Activated B cell treated with CpG ODN at 0.5 μM for 24 hours (primary cell): ENCODE data around the gene CPN2. TPM values are rescaled to one million over a fixed set of nuclear protein-coding genes. Genes with fewer than 3 reads are reported as not detected.

ENCODE experiments used
- ATAC-seq: fragments of 200-7000 bp; cut with Tn5 transposase; one replicate; pipeline ENCODE4 v1.10.0; 2021; ENCODE audit warnings: low read depth, mild to moderate bottlenecking, moderate library complexity
- CTCF ChIA-PET: fragments of 350-600 bp; sonication (Branson Sonifier 250); formaldehyde crosslinking; loops from one replicate; lab custom pipeline; 2021; ENCODE audit warnings: antibody characterized with exemption; lab: Charles Lee
- POLR2A ChIA-PET: fragments of 350-600 bp; sonication (Branson Sonifier 250); formaldehyde crosslinking; loops from one replicate; lab custom pipeline; 2021; ENCODE audit warnings: antibody characterized with exemption; lab: Charles Lee
- DNase-seq: peaks from one replicate; pipeline ENCODE4 v3.0.0; 2022
- H3K27ac Mint-ChIP-seq: one replicate; pipeline ENCODE4 v1.8.0; 2020; ENCODE audit warnings: mixed read lengths
- H3K27me3 Mint-ChIP-seq: one replicate; pipeline ENCODE4 v1.8.0; 2021; ENCODE audit warnings: mixed read lengths
- H3K36me3 Mint-ChIP-seq: one replicate; pipeline ENCODE4 v1.8.0; 2021; ENCODE audit warnings: low read depth, mixed read lengths
- H3K4me1 Mint-ChIP-seq: one replicate; pipeline ENCODE4 v1.8.0; 2021; ENCODE audit warnings: mixed read lengths
- H3K4me3 Mint-ChIP-seq: one replicate; pipeline ENCODE4 v1.8.0; 2020; ENCODE audit warnings: mild to moderate bottlenecking, mixed read lengths
- H3K9me3 Mint-ChIP-seq: one replicate; pipeline ENCODE4 v1.8.0; 2020; ENCODE audit warnings: mixed read lengths
- intact Hi-C: fragments of 100-400 bp; cut with micrococcal nuclease; formaldehyde crosslinking; loops from one replicate; pipeline ENCODE4 v1.15.1; 2024
- total RNA-seq: library from RNA; stranded (reverse); gene quantifications from 2 replicates; pipeline ENCODE4 v1.2.3, GENCODE V29; 2022
- TF ChIP-seq, protein P1 (sequence below): fragments of 200-600 bp; IDR thresholded peaks from one replicate; pipeline ENCODE4 v1.8.0; 2022; ENCODE audit warnings: antibody characterized with exemption, mild to moderate bottlenecking

CPN2 gene
- total RNA-seq, 1 donor from 2014 or later: not detected

DNA sequence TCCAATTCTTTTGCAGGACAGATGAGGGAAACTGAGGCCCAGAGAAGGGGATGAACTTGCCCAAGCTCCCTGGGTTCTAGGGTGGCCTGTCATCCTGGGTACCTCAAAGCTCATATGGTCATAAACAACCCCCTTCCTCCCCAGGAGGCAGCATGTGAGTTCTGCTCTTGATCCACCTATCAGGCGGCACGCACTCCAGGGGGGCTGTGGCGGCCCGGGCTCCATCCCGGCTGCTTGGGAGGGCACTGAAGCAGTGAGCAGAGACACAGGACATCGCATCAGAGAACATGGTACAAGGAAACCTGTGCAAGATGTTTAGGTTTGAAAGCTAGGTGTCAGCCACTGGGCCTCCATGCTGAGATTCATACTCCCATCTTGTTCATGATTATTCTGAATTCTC is 34.2 kb downstream of the CPN2 start:
- CTCF ChIA-PET: interaction anchor here (2.6 to 4.7 kb wide), 5 partner anchors 26 to 653 kb away, joined by 6 to 132 read pairs (median 77); no protein-coding TSS in a partner anchor

GRCh38 chr3:194315965-194316361 is 35.2 kb downstream of the CPN2 start:
- ATAC-seq: peak; percentile 46
- ChIA-PET POLR2A (interaction anchor here (0.8 to 1.6 kb wide), 8 partner anchors 8 to 650 kb away, joined by 3 to 20 read pairs (median 4); no protein-coding TSS in a partner anchor), CTCF (interaction anchor here (0.7 to 4.7 kb wide), 37 partner anchors 9 to 745 kb away, joined by 3 to 132 read pairs (median 4); no protein-coding TSS in a partner anchor)
- H3K4me1 Mint-ChIP-seq: peaks cover 28% of the 10 kb centered on the region
- intact Hi-C loops: loop anchor here (1.0 to 2.0 kb wide), 6 partner anchors 179 to 651 kb away; no protein-coding TSS in a partner anchor
- peaks cover 10% of the 10 kb centered on the region for H3K9me3 Mint-ChIP-seq
- no peak overlapping the region for H3K4me3 Mint-ChIP-seq
- TF ChIP-seq, protein P1, sequence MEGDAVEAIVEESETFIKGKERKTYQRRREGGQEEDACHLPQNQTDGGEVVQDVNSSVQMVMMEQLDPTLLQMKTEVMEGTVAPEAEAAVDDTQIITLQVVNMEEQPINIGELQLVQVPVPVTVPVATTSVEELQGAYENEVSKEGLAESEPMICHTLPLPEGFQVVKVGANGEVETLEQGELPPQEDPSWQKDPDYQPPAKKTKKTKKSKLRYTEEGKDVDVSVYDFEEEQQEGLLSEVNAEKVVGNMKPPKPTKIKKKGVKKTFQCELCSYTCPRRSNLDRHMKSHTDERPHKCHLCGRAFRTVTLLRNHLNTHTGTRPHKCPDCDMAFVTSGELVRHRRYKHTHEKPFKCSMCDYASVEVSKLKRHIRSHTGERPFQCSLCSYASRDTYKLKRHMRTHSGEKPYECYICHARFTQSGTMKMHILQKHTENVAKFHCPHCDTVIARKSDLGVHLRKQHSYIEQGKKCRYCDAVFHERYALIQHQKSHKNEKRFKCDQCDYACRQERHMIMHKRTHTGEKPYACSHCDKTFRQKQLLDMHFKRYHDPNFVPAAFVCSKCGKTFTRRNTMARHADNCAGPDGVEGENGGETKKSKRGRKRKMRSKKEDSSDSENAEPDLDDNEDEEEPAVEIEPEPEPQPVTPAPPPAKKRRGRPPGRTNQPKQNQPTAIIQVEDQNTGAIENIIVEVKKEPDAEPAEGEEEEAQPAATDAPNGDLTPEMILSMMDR: no peak
- no peak overlapping the region for H3K27ac Mint-ChIP-seq
- DNase-seq: no peak
- no peaks in the 10 kb centered on the region for H3K36me3 Mint-ChIP-seq
- peaks cover 25% of the 10 kb centered on the region for H3K27me3 Mint-ChIP-seq

More for the DNA sequence above, 34.2 kb downstream of the CPN2 start:
- no peak overlapping the region for H3K4me3 Mint-ChIP-seq
- TF ChIP-seq, protein P1: no peak
- no peak overlapping the region for H3K27ac Mint-ChIP-seq
- H3K4me1 Mint-ChIP-seq: peaks cover 25% of the 10 kb centered on the region
- ATAC-seq (no peak), DNase-seq (no peak)
- intact Hi-C loops: no loop called here
- peaks cover 10% of the 10 kb centered on the region for H3K9me3 Mint-ChIP-seq
- no peaks in the 10 kb centered on the region for H3K36me3 Mint-ChIP-seq
- POLR2A ChIA-PET: no interaction called here
- H3K27me3 Mint-ChIP-seq: peaks cover 24% of the 10 kb centered on the region

DNA sequence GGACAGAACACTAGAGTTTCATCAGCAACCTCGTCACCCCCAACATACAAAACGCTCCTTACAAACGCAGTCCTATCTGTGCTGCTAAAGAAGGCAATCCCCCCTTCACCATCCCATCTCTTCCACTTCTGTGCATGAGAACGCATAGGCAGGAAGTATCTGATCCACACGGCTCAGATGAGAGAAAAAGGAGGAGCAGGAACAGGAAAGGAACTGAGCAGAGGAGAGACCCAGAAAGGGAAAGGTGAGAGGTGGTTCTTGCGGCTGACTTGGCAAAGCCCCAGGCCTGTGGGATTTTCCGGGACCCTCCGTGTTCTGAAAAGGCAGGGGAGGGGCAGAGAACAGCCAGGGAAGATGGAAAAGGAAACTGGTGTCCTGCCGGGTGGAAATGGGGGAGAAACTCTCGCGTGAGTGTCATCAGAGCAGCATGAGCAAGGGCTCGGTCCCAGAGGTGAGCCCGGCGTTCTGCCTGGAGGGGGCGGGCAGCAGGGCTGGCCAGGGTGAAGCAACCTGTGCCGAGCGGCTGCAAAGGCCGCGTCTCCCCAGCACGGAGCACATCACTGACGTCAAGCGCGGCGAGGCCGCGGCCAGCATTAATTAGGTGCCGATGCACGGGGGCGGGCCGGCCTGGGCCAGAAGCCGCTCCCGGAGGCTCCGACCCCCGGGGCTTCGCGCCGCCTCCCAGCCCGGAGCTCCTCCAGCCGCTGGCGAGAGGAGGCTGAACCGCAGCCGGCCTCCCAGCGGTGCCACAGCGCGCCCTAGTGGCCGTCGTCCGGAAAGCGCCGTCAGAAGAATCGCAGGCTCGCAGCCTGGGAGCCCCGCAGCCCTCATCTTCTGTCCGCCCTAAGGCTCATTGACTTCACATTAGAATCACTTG is 35.8 kb downstream of the CPN2 start:
- intact Hi-C loops: loop anchor here (1.0 to 2.0 kb wide), 6 partner anchors 178 to 650 kb away; no protein-coding TSS in a partner anchor

DNA sequence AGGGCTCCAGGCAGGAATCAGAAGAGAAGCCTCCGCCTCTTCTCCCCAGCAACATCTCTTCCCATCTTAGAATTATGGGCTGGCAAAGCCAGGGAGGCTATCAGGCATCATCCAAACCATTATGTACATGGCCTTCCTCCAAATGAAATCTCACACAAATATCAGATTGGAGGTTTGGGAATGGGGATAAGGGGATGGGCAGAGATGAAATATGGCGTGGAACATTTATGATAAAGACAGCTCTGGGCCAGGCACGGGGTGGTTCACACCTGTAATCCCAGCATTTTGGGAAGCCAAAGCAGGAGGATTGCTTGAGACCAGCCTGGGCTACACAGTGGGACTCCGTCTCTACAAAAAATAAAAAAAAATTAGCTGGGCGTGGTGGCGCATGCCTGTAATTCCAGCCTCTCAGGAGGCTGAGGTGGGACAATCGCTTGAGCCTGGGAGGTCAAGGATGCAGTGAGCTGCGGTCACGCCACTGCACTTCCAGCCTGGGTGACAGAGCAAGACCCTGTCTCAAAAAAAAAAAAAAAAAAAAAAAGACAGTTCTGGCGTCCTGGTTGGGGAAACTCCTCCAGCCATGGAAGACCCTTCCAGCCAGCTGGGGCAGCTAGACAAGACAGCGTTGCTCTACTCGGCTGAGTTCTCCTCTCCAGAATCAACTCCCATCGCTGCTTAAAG is 36.6 kb downstream of the CPN2 start:
- no peak for DNase-seq
- peak overlapping the region; percentile 77 for H3K4me3 Mint-ChIP-seq
- TF ChIP-seq, protein P1: no peak
- ChIA-PET POLR2A (interaction anchor here (0.7 kb wide), 1 partner anchor 173 kb away, joined by 4 read pairs; no protein-coding TSS in a partner anchor), CTCF (interaction anchor here (1.7 to 4.4 kb wide), 6 partner anchors 10 to 649 kb away, joined by 4 to 97 read pairs (median 12); no protein-coding TSS in a partner anchor)
- H3K4me1 Mint-ChIP-seq: peaks cover 28% of the 10 kb centered on the region
- intact Hi-C loops: loop anchor here (1.0 to 2.0 kb wide), 6 partner anchors 177 to 649 kb away; no protein-coding TSS in a partner anchor
- no peak overlapping the region for H3K27ac Mint-ChIP-seq
- no peaks in the 10 kb centered on the region for H3K36me3 Mint-ChIP-seq
- H3K27me3 Mint-ChIP-seq: peaks cover 25% of the 10 kb centered on the region
- H3K9me3 Mint-ChIP-seq: peaks cover 8% of the 10 kb centered on the region
- ATAC-seq: no peak

More for the DNA sequence above, 35.8 kb downstream of the CPN2 start:
- Mint-ChIP-seq H3K27ac (no peak overlapping the region), H3K9me3 (peaks cover 10% of the 10 kb centered on the region), H3K27me3 (peaks cover 25% of the 10 kb centered on the region), H3K36me3 (no peaks in the 10 kb centered on the region), H3K4me3 (peak overlapping the region; percentile 77), H3K4me1 (peaks cover 28% of the 10 kb centered on the region)
- ATAC-seq (peak; percentile 88), DNase-seq (peak; percentile 86)
- ChIA-PET CTCF (interaction anchor here (0.6 to 4.7 kb wide), 46 partner anchors 8 to 854 kb away, joined by 3 to 132 read pairs (median 4); no protein-coding TSS in a partner anchor), POLR2A (interaction anchor here (0.8 to 1.6 kb wide), 8 partner anchors 9 to 649 kb away, joined by 3 to 20 read pairs (median 4); no protein-coding TSS in a partner anchor)
- TF ChIP-seq, protein P1: peak; percentile 96
